LNCaP clone FGC (cell line): Measurements from ENCODE around the gene ROCK2.

Experiments
- DNase-seq: peaks from one replicate; pipeline ENCODE4 v3.0.0-alpha.2; 2011; ENCODE audit warnings: low read depth
- H3K4me3 ChIP-seq: 2 replicates; pipeline ENCODE4 v1.5.1; 2011; ENCODE audit warnings: mild to moderate bottlenecking, low read depth, low read length, control low read depth
- CTCF ChIP-seq: IDR thresholded peaks from 2 replicates; pipeline ENCODE4 v1.5.1; 2012; ENCODE audit warnings: mild to moderate bottlenecking; ENCODE audit not compliant: control insufficient read depth, insufficient read depth; ENCODE audit errors: extremely low read depth

ROCK2 gene

GRCh38 chr2:11377928-11378545, 33.6 kb upstream of the ROCK2 start:
- H3K4me3 ChIP-seq, result no peak overlapping the region
- no peak for DNase-seq
- TF ChIP-seq CTCF, result no peak

- H3K4me3 ChIP-seq, result no peak overlapping the region
- DNase-seq, result no peak
- TF ChIP-seq CTCF, result no peak
These were observed 31.6 kb upstream of the ROCK2 start for GRCh38 chr2:11376071-11376470.

GRCh38 chr2:11375689-11376027, 31.2 kb upstream of the ROCK2 start:
- H3K4me3 ChIP-seq, result no peak overlapping the region
- TF ChIP-seq CTCF, result no peak
- DNase-seq, result no peak

- no peak overlapping the region for H3K4me3 ChIP-seq
- no peak for TF ChIP-seq CTCF
- no peak for DNase-seq
These were observed 30.7 kb upstream of the ROCK2 start for GRCh38 chr2:11375025-11375688.

- no peak for TF ChIP-seq CTCF
- H3K4me3 ChIP-seq, result no peak overlapping the region
- DNase-seq, result no peak
These were observed 28.7 kb upstream of the ROCK2 start for GRCh38 chr2:11373096-11373495.

- no peak for DNase-seq
- no peak overlapping the region for H3K4me3 ChIP-seq
- TF ChIP-seq CTCF, result no peak
These were observed 26.9 kb upstream of the ROCK2 start for GRCh38 chr2:11371092-11371937.
